ENCODE results near the gene DENND2A.
"Not testable (repeated sequence)": the region's sequence is repeated elsewhere in the genome, so short reads cannot be mapped to it uniquely, and the experiment has no call there.

DNA sequence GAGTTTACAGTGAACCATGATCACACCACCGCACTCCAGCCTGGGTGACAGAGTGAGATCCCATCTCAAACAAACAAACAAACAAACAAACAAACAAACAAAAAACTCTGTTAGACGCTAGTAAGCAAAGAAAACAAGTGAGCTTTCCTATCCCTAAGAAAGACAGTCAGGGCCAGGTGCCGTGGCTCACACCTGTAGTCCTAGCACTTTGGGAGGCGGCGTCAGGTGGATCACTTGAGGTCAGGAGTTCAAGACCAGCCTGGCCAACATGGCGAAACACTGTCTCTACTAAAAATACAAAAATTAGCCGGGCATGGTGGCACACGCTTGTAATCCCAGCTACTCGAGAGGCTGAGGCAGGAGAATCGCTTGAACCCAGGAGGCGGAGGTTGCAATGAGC lies 36.3 kb upstream of the DENND2A start:
- TF ChIP-seq, protein P1, sequence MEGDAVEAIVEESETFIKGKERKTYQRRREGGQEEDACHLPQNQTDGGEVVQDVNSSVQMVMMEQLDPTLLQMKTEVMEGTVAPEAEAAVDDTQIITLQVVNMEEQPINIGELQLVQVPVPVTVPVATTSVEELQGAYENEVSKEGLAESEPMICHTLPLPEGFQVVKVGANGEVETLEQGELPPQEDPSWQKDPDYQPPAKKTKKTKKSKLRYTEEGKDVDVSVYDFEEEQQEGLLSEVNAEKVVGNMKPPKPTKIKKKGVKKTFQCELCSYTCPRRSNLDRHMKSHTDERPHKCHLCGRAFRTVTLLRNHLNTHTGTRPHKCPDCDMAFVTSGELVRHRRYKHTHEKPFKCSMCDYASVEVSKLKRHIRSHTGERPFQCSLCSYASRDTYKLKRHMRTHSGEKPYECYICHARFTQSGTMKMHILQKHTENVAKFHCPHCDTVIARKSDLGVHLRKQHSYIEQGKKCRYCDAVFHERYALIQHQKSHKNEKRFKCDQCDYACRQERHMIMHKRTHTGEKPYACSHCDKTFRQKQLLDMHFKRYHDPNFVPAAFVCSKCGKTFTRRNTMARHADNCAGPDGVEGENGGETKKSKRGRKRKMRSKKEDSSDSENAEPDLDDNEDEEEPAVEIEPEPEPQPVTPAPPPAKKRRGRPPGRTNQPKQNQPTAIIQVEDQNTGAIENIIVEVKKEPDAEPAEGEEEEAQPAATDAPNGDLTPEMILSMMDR (IDR thresholded peaks at IDR 0.05), result not testable (repeated sequence)
- not testable (repeated sequence) for TF ChIP-seq NFYB (CRISPR knock-in tag; conservative IDR thresholded peaks at IDR 0.05; ENCODE audit: low read depth); FOXJ3 (CRISPR knock-in tag; IDR thresholded peaks at IDR 0.05; ENCODE audit: borderline replicate concordance); TP53 (CRISPR knock-in tag; IDR thresholded peaks at IDR 0.05); ETV6 (CRISPR knock-in tag; IDR thresholded peaks at IDR 0.05); CREB1 (CRISPR knock-in tag; IDR thresholded peaks at IDR 0.05); ZBTB43 (CRISPR knock-in tag; IDR thresholded peaks at IDR 0.05); SMAD3 (CRISPR knock-in tag; IDR thresholded peaks at IDR 0.05; ENCODE audit: borderline replicate concordance); ZNF416 (CRISPR knock-in tag; IDR thresholded peaks at IDR 0.05); NR2C2 (CRISPR knock-in tag; IDR thresholded peaks at IDR 0.05); NR3C1 (CRISPR knock-in tag; conservative IDR thresholded peaks at IDR 0.05; ENCODE audit: low read depth)
- TF ChIP-seq, protein P2, sequence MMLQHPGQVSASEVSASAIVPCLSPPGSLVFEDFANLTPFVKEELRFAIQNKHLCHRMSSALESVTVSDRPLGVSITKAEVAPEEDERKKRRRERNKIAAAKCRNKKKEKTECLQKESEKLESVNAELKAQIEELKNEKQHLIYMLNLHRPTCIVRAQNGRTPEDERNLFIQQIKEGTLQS (CRISPR knock-in tag; conservative IDR thresholded peaks at IDR 0.05), result not testable (repeated sequence)
- TF ChIP-seq, protein P3, sequence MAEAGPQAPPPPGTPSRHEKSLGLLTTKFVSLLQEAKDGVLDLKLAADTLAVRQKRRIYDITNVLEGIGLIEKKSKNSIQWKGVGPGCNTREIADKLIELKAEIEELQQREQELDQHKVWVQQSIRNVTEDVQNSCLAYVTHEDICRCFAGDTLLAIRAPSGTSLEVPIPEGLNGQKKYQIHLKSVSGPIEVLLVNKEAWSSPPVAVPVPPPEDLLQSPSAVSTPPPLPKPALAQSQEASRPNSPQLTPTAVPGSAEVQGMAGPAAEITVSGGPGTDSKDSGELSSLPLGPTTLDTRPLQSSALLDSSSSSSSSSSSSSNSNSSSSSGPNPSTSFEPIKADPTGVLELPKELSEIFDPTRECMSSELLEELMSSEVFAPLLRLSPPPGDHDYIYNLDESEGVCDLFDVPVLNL (CRISPR knock-in tag; IDR thresholded peaks at IDR 0.05; ENCODE audit: borderline replicate concordance, low read depth), result not testable (repeated sequence)
